GM19238 (cell line): Measurements from ENCODE around the gene NBPF3.
A peak's percentile ranks its signal among the peaks of the same experiment; 100 is the strongest.

Experiments used
- DNase-seq: peaks from one replicate; pipeline ENCODE4 v3.0.0; 2011; ENCODE audit warnings: low spot score; ENCODE audit not compliant: insufficient read length

The NBPF3 gene

DNA sequence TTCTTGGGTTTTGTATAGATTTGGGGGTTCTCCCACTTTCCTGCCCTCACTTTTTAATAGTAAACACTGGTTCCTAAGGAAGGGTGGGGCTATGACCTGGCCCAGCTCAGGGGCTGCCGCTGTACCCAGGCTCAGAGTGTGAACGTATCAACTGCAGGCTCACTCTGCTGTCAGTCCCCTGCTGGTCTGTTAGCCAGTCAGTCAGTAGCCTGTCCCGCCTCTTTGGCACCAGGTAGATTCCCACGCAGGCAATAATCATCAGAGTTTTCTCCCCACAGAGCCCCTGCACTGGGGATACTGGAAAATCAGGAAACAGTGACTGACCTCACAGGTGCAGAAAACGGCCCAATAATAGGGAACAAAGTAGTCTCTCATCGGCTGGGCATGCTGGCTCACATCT lies 54.3 kb downstream of the NBPF3 start:
- DNase-seq, result no peak

DNA sequence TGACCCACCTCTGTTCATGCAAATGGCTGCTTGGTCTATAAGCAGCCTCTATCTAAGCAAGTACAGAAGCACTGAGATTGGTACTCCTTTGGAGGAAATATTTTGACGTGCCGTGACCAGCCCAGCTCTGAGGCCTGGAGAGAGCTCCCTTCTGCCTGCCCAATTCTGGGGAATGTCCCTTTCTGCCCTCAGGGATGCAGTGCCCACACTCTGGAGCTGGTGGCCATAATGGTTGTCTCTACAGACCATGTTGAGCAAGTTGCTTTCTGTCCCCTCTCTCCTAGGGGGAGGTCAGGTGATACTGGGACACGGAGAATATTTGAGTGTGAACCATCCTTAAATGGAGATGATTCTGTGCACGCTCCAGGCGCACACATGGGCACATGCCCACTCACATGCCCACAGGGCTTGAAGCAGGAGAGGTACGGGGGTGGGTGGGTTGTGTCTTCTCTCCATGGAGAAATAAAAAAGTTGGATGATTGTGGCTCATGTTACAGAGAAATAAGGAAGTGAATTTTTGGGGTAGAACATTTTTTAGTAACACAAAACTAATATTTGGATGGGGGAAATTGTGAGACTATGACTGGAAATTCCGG lies 55.4 kb downstream of the NBPF3 start:
- no peak for DNase-seq

DNA sequence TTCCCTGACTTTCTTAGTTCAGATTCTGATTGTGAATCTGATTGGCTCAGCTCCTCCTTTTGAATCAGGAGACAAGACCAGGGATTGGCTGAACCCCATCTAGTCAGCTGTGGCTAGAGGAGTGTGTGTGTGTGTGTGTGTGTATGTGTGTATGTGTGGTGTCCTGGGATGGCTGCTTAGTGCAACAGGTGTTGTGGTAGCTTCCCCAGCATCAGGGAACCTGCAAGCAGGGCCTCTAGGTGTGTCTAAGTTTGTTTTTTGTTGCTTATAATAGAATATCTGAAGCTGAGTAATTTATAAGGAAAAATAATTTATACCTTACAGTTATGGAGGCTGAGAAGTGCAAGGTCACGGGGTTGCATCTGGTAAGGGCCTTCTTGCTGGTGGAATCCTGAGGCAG lies 56.1 kb downstream of the NBPF3 start:
- no peak for DNase-seq

DNA sequence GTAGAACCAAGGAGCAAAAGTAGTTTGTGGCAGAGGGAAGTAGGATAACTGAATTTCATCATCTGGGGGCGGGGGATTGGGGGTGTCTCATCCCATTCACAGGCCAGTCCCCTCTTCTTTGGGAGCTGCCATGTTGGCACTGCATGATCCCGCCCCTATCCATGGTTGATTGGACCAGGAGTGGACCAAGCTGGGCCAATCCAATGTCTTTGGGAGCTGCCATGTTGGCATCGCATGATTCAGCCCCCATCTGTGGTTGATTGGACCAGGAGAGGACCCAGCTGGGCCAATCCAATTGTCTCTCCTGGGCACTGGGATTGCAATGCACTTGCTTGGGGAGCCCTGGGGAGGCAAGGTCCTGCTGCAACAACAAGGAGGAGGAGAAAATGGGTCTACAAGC lies 56.9 kb downstream of the NBPF3 start:
- no peak for DNase-seq

DNA sequence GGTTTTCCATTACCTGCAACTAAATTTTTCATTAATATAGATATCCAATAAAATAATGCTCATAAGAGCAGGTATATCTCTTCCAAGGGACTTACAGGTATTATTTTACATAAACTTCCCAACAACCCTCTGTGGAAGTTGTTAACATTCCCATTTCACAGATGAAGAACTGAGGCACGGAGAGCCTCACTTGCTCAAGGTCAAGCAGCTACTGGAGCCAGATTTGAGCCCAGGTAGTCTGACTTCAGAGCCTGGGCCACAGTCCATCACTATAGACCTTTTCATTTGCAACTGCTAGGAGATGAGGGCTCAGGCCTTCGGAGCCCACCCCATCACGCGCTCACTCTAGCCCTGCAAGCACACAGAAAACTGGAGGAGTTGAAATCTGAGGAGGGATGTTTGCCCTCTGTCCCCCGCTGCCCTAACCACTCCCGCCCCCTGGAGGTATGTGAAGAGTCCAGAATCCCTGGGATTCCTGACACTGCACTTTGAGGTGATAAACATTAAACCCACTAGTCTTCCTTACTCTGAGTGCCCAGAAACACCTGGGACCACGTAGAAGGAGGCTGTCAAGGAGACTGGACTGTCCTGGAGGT lies 57.6 kb downstream of the NBPF3 start:
- no peak for DNase-seq

DNA sequence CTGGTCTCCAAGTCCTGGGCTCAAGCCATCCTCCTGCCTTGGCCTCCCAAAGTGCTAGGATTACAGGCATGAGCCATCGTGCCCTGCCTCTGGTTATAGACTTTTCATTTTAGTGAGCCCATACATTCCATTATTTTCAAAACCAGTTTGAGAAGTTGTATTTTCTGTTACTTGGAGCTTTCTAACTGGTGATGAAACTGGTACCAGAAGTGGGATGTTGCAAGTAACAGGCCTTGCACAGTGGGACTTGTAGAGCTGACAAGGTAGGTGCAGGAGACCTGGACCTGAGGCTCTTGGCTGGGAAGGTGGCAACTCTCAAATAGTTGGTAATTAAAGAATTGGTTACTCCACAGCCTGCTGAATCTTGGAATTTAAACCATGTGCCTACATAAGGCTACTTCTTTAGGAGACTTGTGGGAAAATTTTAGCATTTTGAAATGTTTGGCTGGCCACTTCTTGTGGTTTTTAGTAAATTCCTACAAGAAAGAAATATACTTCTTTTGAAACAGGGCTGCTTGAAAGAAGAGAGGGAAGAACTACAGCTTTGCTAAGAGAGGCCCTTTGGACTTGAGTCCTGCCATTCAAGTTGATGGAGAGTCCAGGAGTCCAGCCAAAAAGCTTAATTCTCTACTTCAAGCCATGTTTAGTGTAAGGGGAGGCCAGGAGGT lies 59.5 kb downstream of the NBPF3 start:
- DNase-seq, result no peak

DNA sequence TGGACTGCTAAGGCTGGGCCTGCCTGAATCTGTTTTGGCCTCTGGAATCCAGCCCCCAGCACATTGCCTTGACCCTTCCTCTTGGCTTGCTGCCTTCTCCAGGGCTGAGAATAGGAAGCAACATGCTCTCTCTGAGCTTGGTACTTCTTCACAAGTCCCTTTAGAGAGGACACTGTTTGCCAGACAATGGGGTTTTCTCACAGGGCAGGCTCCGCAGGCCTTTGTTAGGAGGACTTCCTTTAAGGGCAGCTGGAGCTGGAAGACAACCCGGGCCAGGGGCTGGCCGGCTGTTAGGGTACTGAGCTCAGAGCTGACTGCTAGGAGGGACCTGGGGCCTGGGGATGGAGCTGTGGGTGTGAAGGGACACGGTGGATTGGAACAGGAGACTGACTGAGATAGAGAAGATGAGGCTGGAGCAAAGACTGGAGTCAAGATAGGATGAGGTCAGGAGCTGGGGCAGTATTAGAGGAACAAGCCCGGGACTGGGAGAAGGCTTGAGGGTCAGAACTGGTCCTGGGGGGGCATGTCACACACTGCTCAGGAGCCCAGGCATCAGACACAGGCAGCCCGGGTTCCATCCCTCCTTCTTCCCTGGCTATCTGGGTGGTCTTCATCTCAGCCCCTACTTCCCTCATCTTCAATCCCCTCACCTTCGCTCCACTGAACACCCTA lies 63.9 kb downstream of the NBPF3 start:
- no peak for DNase-seq

DNA sequence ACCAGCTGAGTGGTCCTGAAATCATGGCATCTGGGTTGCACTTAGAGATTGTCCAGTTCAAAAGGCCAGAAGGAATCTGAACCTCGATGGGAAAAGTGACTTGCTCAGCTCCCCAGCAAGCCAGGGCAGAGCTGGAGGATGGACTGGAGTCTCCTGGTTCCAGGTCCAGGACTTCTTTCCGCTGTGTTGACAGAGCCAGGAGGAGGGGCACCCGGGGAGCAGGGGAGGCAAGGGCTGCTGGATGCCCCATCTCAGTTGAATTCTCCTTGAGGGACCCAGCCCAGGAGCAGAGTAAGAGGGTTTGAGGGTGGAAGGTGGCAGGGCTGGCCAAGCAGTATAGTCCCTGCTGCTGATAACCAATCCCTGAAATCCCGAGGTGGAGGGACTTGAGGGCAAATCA lies 66.9 kb downstream of the NBPF3 start:
- no peak for DNase-seq

DNA sequence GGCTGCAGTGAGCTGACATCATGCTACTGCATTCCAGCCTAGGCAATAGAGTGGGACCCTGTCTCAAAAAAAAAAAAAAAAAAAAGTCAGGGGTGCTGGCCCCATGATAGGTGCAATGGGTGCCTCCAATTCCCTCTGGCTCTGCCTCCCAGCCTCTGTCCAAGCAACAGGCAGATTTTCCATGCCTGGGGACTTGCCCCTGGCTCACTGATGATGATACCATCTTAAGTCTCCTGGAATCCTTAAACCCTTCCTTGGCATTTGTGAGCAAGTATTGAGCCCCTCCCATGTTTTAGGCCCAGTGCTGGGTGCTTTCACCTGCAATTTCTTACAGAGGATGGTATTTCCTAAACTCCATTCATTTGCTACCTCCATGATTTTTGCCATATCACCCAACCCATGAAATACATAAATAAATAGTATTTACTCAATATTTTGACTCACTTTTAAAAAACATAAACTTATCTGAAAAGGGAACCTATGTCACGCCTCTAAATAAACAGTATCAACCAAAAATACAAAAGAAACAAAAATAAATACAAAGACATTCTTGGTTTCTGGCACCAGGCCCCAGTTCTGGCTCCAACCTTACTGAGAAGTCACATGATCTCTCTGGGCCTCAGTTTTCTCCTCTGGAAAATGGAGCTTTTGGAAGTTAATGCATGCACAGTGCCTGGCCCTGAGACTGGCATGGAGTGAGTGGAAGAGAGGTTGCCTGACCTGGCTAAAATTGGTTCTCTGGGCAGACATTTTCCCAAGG lies 67.8 kb downstream of the NBPF3 start:
- DNase-seq, result no peak

DNA sequence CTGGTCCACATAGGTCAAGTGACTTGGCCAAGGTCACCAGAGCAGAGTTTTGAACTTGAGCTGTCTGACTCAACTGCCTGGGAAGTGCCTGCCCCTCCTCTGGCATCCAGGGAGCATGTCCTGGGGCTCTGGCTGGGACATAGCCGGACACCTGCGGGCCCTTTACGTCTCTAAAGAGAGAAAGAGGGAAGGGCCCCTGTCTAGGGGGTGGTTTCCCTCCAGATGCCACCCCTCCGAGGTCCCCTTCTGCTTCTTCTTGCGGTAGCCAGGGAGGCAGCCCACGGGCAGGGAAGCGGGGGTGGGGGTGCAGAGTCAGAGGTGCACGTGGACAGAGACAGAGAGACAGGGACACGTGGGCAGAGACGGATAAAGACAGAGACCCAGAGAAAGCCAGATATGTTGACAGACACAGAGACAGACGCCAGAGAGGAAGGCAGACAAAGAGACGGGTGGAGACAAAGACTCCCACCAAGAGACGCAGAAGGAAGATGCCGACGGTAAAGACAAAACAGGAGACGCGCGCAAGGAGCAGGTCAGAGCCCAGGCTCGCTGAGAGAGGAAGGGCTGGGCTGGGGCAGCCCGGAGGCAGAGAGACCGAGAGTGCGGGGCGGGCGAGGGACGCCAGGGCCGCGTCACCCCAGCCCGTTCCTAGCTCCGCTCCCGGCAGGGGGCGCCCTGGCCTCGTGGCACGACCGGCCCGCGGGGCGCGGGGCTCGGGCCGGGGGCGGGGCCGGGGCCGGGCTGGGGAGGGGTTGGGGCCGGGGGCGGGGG lies 68.8 kb downstream of the NBPF3 start:
- peak; percentile 72 for DNase-seq

DNA sequence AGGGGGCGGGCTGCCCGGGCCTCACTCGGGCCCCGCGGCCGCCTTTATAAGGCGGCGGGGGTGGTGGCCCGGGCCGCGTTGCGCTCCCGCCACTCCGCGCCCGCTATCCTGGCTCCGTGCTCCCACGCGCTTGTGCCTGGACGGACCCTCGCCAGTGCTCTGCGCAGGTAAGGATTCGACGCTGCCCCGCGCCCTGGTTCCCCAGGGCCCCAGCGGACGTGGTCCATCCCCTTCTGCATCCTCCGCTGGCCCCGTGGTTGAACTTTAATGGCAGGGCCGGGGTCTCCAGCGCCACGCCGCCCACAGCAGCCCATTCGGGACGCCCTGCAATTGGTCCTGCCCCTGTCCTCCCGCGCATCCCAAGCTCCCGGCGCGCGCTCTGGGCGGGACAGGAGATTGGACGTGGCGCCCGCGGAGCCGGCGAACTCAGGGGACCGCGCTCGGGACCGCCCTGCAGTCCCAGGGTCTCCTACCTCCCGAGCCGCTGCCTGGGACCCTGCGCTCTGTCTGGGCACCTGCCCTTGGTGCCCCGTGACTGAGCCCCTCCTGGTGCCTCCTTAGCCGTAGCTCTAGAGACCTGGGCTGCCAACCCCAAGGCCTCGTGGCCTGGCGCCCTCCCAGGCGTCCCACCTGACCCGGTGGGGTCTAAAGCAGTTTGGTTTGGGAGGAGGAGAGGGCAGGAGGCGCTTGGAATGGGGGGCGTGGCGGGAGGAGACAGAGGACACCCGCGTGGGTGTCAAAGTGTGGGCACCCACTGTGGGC lies 69.6 kb downstream of the NBPF3 start, which contains the start of gene ALPL:
ALPL (plus strand) TSS at position 73 of the 762 bp plus-strand sequence. CDS start 44,659 bp downstream, outside the sequence.
- no peak for DNase-seq

DNA sequence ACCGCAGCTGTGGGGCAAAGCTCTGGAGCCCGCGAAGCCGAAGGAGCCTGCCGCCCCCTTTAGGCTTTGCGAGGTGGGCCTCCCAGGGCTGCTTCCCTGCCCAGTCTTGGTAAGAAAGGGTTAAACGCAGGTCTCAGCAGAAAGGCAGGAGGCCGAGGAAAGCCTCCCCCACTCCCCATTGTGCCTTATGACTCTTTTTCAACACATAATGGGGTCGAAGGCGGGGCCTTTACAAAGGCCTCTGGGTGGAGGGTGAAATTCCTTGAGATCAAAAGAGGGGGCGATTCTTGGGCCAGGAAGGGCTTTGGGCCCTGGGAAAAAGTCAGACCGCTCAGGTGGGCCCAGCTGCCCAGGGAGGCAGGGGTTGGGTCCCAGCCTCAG lies 70.2 kb downstream of the NBPF3 start:
- no peak for DNase-seq

DNA sequence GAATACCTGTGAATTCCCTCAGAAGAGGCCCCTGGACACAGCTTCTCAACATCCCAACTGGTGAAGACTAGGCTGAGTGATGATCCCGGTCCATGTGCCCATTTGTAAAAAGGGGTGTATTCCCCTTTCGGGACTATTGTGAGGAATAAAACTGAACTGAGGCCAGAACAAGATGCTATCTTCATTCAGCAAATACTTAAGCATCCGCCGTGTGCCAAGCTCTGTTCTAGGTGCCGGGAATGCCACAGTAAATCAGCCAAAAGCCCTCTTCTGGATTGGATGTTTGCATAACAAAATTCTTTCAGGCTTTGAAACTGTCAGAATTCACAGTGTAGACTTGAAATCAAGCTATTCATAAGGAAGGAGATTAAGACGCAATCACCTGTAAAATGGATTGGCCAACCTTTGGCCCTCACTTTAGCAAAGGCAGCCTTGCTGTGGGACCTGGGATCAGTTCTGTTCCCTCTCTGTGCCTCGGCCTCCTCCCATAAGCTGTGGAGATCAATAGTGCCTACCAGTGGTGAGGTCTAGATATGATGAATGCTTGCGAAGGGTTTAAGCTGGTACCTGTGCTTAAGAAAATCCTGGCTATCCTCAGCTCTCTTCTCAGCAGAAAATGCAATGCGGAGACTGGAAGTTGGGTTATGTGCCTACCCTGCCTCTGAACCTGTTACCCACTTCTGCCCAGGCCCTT lies 71.1 kb downstream of the NBPF3 start:
- DNase-seq, result no peak

DNA sequence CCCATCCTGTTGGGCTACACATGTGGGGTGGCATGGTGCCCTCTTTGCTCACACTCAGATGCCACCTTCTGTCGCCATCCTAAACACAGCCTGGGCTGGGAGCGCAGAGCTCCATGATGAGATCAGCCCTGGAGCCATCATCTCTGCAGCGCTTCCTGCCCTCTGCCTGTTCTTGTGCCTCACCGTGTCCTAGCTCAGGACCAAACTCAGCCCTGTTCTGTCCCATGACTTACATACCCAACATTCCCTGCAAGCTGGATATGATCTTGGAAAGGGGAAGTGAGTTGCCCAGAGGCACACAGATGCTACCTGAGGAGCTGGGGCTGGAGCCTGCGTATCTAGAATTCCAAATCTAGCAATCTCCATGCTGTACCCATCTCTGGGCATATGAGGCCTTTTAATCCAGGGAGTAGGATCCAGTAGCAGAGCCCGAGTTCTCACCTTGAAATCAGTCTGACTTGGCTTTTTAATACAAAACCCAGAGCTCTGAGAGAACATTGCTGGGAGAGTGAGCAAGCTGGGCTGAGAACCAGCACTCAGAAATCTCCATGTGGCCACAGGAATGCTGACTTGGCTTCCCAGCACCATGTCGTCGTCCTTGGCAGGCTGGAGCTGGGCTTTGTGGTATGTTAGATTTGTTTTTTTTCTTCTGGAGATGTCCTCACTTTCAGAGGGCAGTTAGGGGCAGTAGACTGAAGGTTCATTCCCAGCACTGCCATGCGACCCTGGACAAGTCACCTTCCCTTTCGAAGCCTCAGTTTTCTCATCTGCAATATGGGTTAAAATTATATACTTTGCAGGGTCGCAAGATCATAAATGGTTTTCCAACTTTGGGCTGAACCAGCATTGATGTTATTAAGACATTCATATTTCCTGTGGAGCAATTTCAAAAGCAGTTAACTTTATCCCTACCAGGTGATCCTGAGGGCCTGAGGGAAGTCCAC lies 71.9 kb downstream of the NBPF3 start:
- no peak for DNase-seq

DNA sequence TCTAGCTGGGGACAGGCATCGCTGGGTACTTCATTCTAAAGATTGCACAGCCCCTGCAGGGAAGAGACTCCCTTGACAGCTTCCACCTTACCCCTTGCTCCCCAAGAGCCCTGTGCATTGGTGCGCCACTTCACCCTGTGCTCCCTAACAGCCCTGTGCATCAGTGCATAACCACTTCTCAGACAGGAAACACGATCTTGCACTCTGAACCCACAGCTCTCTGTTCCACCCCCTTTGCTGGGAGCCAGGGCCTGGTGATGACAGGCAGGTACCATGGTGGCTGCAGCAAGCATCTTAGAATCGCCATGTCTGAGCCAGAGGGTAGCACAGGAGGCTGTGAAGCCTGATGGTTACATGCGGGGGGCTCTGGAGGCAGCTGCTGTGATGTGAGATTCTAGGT lies 74.3 kb downstream of the NBPF3 start:
- peak; percentile 68 for DNase-seq

DNA sequence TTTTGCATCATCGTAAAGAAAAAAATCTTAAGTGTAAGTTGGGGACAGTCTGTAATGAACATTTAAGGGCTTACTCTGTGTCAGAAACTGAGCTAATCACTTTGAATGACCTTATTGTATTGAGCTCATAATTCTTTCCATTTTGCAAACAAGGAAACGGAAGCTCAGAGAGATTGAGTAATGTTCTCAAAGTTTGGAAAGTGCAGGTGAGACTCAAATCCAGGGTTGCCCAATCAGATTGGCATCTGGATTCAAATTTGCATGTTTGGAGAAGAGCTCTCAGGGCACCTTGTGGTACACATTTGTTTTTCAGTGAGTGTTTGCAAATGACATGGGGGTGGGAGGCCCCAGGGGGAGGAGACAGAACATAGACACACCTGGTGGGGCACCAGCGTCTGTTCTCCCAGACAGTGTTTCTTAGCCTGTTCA lies 77.2 kb downstream of the NBPF3 start:
- no peak for DNase-seq

DNA sequence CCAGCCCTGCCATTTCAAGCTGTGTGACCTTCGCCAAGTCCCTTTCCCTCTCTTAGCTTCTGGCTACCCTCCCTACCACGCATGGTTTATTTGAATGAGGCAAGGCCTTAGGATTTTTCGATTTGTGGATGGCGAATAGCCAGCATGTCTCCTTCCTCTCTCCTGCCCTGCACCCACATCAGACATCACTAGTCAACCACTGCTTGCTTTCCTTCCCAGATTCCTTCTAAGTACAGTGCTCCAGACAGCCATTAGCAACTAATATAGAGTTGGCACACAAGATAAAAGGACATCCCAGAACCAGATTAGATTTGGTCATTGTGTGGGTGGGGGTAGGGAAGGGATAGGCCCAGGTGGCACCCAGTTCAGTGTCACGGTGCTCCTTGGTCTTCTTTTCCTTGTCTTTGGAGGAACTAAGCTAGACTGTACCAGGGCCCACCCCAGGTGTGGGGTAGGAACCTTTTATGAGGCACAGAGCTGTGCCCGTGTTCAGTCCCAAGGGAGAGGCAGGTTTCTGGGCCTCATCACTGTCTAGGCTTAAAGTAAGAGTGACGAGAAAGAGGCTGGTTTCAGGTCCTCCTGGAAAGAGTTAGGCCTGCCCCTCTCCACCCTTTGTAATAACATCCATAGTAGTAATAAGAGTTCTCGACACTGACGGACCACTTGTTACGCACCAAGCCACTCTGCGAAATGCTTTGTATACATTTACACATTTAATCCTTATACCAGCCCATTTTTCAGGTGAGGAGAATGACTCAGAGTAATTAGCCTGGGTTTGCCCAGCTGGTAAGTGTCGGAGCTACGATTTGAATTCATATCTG lies 77.9 kb downstream of the NBPF3 start:
- DNase-seq, result no peak
